T-helper 17 cell (primary cell): ENCODE data around the gene SLC9B1. TPM values are rescaled to one million over a fixed set of nuclear protein-coding genes. Genes with fewer than 3 reads are reported as not detected.

ENCODE experiments used
- ATAC-seq: fragments of 150-1000 bp; cut with Tn5 transposase; 2 replicates; pipeline ENCODE4 v1.10.0; 2021; ENCODE audit warnings: mild to moderate bottlenecking, moderate library complexity
- DNase-seq, 3 donors: peaks; one replicate each; pipeline versions ENCODE4 v3.0.0 to v3.0.0-alpha.2; 2020 to 2021
- H3K9me3 ChIP-seq: one replicate; pipeline ENCODE4 v1.7.0; 2013; ENCODE audit warnings: low read length, mild to moderate bottlenecking; ENCODE audit not compliant: control insufficient read depth, poor library complexity, severe bottlenecking
- H3K27ac Mint-ChIP-seq: one replicate; pipeline ENCODE4 v1.8.0; 2022; ENCODE audit warnings: mild to moderate bottlenecking, moderate library complexity, mixed read lengths
- H3K27me3 Mint-ChIP-seq: one replicate; pipeline ENCODE4 v1.8.0; 2022; ENCODE audit warnings: mixed read lengths
- H3K36me3 Mint-ChIP-seq: one replicate; pipeline ENCODE4 v1.8.0; 2022; ENCODE audit warnings: low read depth, mixed read lengths
- H3K4me1 Mint-ChIP-seq: one replicate; pipeline ENCODE4 v1.8.0; 2022; ENCODE audit warnings: mild to moderate bottlenecking, mixed read lengths
- H3K4me3 Mint-ChIP-seq: one replicate; pipeline ENCODE4 v1.8.0; 2022; ENCODE audit warnings: mild to moderate bottlenecking, moderate library complexity, mixed read lengths
- total RNA-seq, 4 donors: library from RNA in 2 of 4; stranded (reverse) in 2 of 4; gene quantifications; one replicate each; pipeline ENCODE4 v1.2.3 and lab custom pipeline; 2022 to 2026

SLC9B1 gene
- total RNA-seq, 2 donors from 2014 or later: 1.4 to 4.6 TPM

GRCh38 chr4:102862016-102862415 lies 157.5 kb downstream of the SLC9B1 start:
- no peaks in the 10 kb centered on the region for H3K27me3 Mint-ChIP-seq
- ATAC-seq (no peak), DNase-seq (no peak)
- no peak overlapping the region for H3K4me3 Mint-ChIP-seq
- peaks cover 17% of the 10 kb centered on the region for H3K4me1 Mint-ChIP-seq
- H3K27ac Mint-ChIP-seq: no peak overlapping the region
- H3K36me3 Mint-ChIP-seq: peaks cover 5% of the 10 kb centered on the region
- peaks cover 6% of the 10 kb centered on the region for H3K9me3 ChIP-seq

GRCh38 chr4:102860611-102861324 lies 158.7 kb downstream of the SLC9B1 start:
- Mint-ChIP-seq H3K27me3 (no peaks in the 10 kb centered on the region), H3K27ac (no peak overlapping the region), H3K36me3 (peaks cover 5% of the 10 kb centered on the region), H3K4me1 (peaks cover 13% of the 10 kb centered on the region), H3K4me3 (no peak overlapping the region)
- ATAC-seq: no peak
- DNase-seq: no peak
- peaks cover 6% of the 10 kb centered on the region for H3K9me3 ChIP-seq

- no peak for DNase-seq
These were observed 160.6 kb downstream of the SLC9B1 start for GRCh38 chr4:102858828-102859464.

More at GRCh38 chr4:102858828-102859464, 160.6 kb downstream of the SLC9B1 start:
- peaks cover 5% of the 10 kb centered on the region for H3K36me3 Mint-ChIP-seq
- H3K27me3 Mint-ChIP-seq: no peaks in the 10 kb centered on the region
- H3K9me3 ChIP-seq: peaks cover 6% of the 10 kb centered on the region
- H3K27ac Mint-ChIP-seq: no peak overlapping the region
- no peak overlapping the region for H3K4me3 Mint-ChIP-seq
- no peak for ATAC-seq
- H3K4me1 Mint-ChIP-seq: peaks cover 3% of the 10 kb centered on the region

Other genes starting within 250 kb of the SLC9B1 start
- 100 to 1,000 TPM; 526 to 528 TPM for gene UBE2D3, start 192.2 kb downstream of the SLC9B1 start, total RNA-seq
- 10 to 100 TPM; 14.3 to 14.4 TPM for gene CISD2, start 150.7 kb downstream of the SLC9B1 start, total RNA-seq
- gene SLC9B2, start 57.1 kb upstream of the SLC9B1 start, total RNA-seq: 10 to 100 TPM; 22.0 to 25.4 TPM
- gene BDH2, start 80.1 kb upstream of the SLC9B1 start, total RNA-seq: 10 to 100 TPM in 1 of 2 donors, 1 to 10 TPM in 1; 8.6 to 11.2 TPM
- 1 to 10 TPM; 4.3 to 9.8 TPM for gene CENPE, start 178.6 kb upstream of the SLC9B1 start, total RNA-seq